GM12875 (cell line): ENCODE data around the gene ZMYND15.

Source experiments
- H3K4me3 ChIP-seq: one replicate; pipeline ENCODE4 v1.5.1; 2011; ENCODE audit warnings: low read depth, low read length, control low read depth
- TF ChIP-seq, protein P1 (sequence below): IDR thresholded peaks from 2 replicates; pipeline ENCODE4 v1.5.1; 2011; ENCODE audit warnings: low read depth, mild to moderate bottlenecking, control low read depth, inconsistent platforms, low read length, moderate library complexity, borderline replicate concordance; ENCODE audit not compliant: insufficient read depth

ZMYND15 gene

DNA sequence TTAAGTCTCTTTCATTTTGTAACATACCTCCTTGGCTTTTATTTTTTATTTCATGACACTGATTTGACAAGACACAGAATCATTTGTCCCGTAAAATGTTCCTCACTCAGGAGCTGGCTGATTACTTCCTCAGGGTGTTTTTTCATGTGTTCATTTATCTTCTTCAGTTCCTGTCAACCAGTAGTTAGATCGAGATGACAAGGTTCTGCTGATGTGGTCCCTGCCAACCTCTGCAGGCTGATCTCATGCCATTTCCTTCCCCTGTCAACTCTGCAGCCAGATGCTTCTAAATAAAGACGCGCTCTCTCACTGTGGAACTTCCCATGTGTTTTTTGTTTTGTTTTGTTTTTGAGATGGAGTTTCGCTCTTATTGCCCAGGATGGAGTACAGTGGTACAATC lies 8.2 kb downstream of the ZMYND15 start:
- TF ChIP-seq, protein P1, sequence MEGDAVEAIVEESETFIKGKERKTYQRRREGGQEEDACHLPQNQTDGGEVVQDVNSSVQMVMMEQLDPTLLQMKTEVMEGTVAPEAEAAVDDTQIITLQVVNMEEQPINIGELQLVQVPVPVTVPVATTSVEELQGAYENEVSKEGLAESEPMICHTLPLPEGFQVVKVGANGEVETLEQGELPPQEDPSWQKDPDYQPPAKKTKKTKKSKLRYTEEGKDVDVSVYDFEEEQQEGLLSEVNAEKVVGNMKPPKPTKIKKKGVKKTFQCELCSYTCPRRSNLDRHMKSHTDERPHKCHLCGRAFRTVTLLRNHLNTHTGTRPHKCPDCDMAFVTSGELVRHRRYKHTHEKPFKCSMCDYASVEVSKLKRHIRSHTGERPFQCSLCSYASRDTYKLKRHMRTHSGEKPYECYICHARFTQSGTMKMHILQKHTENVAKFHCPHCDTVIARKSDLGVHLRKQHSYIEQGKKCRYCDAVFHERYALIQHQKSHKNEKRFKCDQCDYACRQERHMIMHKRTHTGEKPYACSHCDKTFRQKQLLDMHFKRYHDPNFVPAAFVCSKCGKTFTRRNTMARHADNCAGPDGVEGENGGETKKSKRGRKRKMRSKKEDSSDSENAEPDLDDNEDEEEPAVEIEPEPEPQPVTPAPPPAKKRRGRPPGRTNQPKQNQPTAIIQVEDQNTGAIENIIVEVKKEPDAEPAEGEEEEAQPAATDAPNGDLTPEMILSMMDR: no peak
- H3K4me3 ChIP-seq: no peak overlapping the region

DNA sequence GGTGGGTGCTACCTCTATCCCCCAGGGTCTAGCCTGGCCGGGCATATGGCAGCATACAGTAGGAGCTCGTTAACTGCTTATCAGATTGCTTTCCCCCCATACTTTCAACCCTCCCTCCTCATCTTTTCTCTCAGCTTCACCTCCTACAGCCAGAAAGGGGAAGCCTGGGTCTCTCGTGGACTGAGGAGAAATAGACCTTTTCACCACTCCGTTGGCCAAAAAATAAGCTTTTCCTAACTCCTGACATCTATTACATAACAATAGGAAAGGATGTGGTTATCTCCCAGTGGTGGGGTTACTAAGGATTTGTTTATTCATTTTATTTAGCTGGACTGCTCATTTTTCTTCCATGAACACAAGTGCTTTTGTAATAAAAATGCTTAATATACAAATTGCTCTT lies 9.1 kb downstream of the ZMYND15 start:
- TF ChIP-seq, protein P1: no peak
- H3K4me3 ChIP-seq: no peak overlapping the region

DNA sequence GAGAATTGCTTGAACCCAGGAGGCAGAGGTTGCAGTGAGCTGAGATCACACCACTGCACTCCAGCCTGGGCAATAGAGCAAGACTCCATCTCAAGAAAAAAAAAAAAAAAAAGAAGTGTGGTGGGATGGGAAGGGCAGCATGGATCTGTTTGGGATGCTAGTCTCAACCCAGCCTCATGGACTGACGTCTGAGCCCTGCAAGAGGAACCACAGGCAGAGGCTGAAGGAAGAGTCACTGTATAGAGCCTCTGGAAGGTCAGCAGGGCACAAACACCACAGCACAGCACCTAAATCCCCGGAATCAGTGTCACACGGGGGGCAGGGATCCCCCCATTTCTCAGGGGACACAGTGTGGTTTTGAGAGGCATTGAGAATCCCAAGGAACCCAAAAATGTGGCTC lies 11.0 kb downstream of the ZMYND15 start:
- H3K4me3 ChIP-seq: no peak overlapping the region
- TF ChIP-seq, protein P1: no peak

DNA sequence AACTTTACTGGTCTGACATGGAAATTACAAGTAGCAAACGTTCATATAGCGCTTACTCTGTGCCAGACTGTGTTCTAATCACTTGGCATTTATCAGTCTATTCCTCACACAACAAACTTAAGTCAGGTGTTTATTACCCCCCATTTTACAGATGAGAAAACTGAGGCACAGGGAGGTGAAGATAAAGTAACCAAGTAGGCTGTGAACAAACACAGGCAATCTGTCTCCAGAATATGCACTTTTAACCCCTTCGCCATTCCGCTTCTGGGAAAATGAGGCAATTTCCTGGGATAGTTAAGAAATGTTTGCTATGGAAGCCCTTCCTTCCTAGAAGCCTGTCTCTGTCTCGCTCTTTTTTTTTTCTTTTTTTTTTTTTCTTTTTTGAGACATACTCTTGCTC lies 12.3 kb downstream of the ZMYND15 start:
- TF ChIP-seq, protein P1: no peak
- no peak overlapping the region for H3K4me3 ChIP-seq

DNA sequence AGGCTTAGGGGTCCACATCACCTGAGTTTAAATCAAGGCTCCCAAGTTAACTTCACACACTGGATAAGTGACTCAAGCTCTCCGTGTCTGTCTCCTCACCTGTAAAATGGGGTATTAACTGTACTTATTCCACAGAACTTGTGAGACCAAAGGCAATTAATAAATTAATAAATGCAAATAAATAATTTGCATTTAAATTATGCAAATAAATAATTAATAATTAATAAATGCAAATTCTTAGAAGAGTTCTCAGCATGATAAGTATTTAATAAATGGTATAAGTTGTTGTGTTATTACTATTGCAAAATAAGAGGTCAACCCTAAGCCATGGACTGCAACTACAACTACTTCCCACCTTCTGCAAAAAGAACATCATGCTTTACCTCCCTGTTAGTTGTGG lies 13.8 kb downstream of the ZMYND15 start:
- TF ChIP-seq, protein P1: no peak
- H3K4me3 ChIP-seq: no peak overlapping the region

DNA sequence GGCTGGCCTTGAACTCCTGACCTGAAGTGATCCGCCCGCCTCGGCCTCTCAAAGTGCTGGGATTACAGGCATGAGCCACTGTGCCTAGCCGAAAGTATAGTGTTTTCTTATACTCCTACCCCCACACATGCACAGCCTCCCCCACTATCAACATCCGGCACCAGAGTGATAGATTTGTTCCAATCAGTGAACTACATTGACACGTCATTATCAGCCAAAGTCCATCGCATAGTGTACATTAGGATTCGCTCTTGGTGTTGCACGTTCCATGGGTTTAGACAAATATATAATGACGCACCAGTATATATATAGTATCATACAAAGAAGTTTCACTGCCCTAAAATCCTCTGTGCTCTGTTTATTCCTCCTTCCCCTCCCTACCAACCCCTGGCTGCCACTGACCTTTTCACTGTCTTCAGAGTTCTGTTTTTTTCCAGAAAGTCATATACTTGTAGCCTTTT lies 20.2 kb downstream of the ZMYND15 start:
- TF ChIP-seq, protein P1: no peak
- H3K4me3 ChIP-seq: no peak overlapping the region

DNA sequence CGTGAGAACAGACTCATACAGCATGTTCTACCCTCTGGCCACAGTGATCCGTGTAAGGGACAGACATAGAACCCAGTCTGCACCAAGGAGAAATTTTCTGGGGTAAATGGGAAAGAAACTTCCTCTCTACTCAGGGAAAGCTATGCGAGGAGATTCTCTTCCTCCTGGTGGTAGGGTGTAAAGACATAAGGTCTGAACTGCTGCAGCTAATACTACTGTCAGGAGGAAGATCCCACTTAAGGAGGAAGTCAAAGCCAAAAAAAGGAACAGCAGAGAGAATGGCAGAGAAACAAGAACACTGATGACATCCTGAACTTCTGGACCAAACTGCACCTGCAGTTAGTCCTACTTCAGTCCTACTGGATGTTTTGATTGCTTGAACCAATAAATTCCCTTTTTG lies 25.0 kb downstream of the ZMYND15 start:
- H3K4me3 ChIP-seq: no peak overlapping the region
- TF ChIP-seq, protein P1: no peak
